ENCODE data around the gene DYNLRB2. TPM values are rescaled to one million over a fixed set of nuclear protein-coding genes. Genes with fewer than 3 reads are reported as not detected.

DYNLRB2 gene
- total and polyA plus RNA-seq, 9 donors, result 1.2 to 20.0 (median 2.0) TPM

- intact Hi-C loops (cut with DNase I), result no loop called here
- Histone ChIP-seq H3K9me3 (no peaks in the 10 kb centered on the region), H3K4me3 (no peak overlapping the region), H3K27me3 (no peaks in the 10 kb centered on the region), H3K36me3 (no peaks in the 10 kb centered on the region), H3K27ac (no peak overlapping the region), H3K4me1 (ENCODE audit: insufficient read depth) (no peaks in the 10 kb centered on the region)
- no peak for TF ChIP-seq EP300 (IDR thresholded peaks at IDR 0.05)
- no peak for TF ChIP-seq POLR2A (IDR thresholded peaks at IDR 0.05)
- TF ChIP-seq CTCF (IDR thresholded peaks at IDR 0.05), result no peak
- no peak for DNase-seq
Measured at GRCh38 chr16:80594756-80595155, 54.0 kb downstream of the DYNLRB2 start.

- intact Hi-C loops (cut with DNase I), result no loop called here
- H3K27me3 ChIP-seq, result no peaks in the 10 kb centered on the region
- H3K4me3 ChIP-seq, result no peak overlapping the region
- no peaks in the 10 kb centered on the region for H3K36me3 ChIP-seq
- no peak for DNase-seq
- no peaks in the 10 kb centered on the region for H3K4me1 ChIP-seq (ENCODE audit: insufficient read depth)
- WGBS, 3 donors, result 82 to 88% (median 84%) methylated on average over 7 of the region's 7 CpGs
- no peak overlapping the region for H3K27ac ChIP-seq
- no peaks in the 10 kb centered on the region for H3K9me3 ChIP-seq
- TF ChIP-seq POLR2A (IDR thresholded peaks at IDR 0.05) (no peak), EP300 (IDR thresholded peaks at IDR 0.05) (no peak)
Measured at GRCh38 chr16:80596507-80597207, 55.9 kb downstream of the DYNLRB2 start.

GRCh38 chr16:80599466-80599865 lies 58.7 kb downstream of the DYNLRB2 start:
- no peaks in the 10 kb centered on the region for H3K27me3 ChIP-seq
- H3K4me3 ChIP-seq, result no peak overlapping the region
- no peak for DNase-seq
- no peaks in the 10 kb centered on the region for H3K36me3 ChIP-seq
- no peak overlapping the region for H3K27ac ChIP-seq
- intact Hi-C loops (cut with DNase I), result no loop called here
- no peak for TF ChIP-seq EP300 (IDR thresholded peaks at IDR 0.05)
- TF ChIP-seq POLR2A (IDR thresholded peaks at IDR 0.05), result no peak
- TF ChIP-seq CTCF (IDR thresholded peaks at IDR 0.05), result no peak
- 50 to 70% (median 70%) methylated on average over 3 of the region's 3 CpGs for WGBS, 3 donors
- H3K9me3 ChIP-seq, result no peaks in the 10 kb centered on the region
- H3K4me1 ChIP-seq (ENCODE audit: insufficient read depth), result no peaks in the 10 kb centered on the region
